ENCODE data around the gene F8.

F8 gene

GRCh38 chrX:154991476-154991875 lies 31.0 kb downstream of the F8 start:
- H3K27ac ChIP-seq, result no peak overlapping the region
- TF ChIP-seq ZFX (IDR thresholded peaks at IDR 0.05; ENCODE audit: borderline replicate concordance) (no peak), CTCF (IDR thresholded peaks at IDR 0.05) (no peak)

- no peak overlapping the region for H3K27ac ChIP-seq
- TF ChIP-seq ZFX (IDR thresholded peaks at IDR 0.05; ENCODE audit: borderline replicate concordance), result no peak
- no peak for TF ChIP-seq CTCF (IDR thresholded peaks at IDR 0.05)
Observed at GRCh38 chrX:154991039-154991438, 31.5 kb downstream of the F8 start.

GRCh38 chrX:154990496-154990895 lies 32.0 kb downstream of the F8 start:
- no peak overlapping the region for H3K27ac ChIP-seq
- TF ChIP-seq ZFX (IDR thresholded peaks at IDR 0.05; ENCODE audit: borderline replicate concordance) (no peak), CTCF (IDR thresholded peaks at IDR 0.05) (no peak)

- TF ChIP-seq CTCF (IDR thresholded peaks at IDR 0.05), result no peak
- no peak for TF ChIP-seq ZFX (IDR thresholded peaks at IDR 0.05; ENCODE audit: borderline replicate concordance)
- no peak overlapping the region for H3K27ac ChIP-seq
Observed at GRCh38 chrX:154988719-154989118, 33.8 kb downstream of the F8 start.

GRCh38 chrX:154987940-154988339 lies 34.6 kb downstream of the F8 start:
- TF ChIP-seq CTCF (IDR thresholded peaks at IDR 0.05), result no peak
- TF ChIP-seq ZFX (IDR thresholded peaks at IDR 0.05; ENCODE audit: borderline replicate concordance), result no peak

GRCh38 chrX:154986826-154987575 lies 35.5 kb downstream of the F8 start:
- no peak for TF ChIP-seq CTCF (IDR thresholded peaks at IDR 0.05)
- TF ChIP-seq ZFX (IDR thresholded peaks at IDR 0.05; ENCODE audit: borderline replicate concordance), result no peak

More at GRCh38 chrX:154987940-154988339, 34.6 kb downstream of the F8 start:
- no peak overlapping the region for H3K27ac ChIP-seq

GRCh38 chrX:154981116-154981411 lies 41.5 kb downstream of the F8 start:
- TF ChIP-seq ZFX (IDR thresholded peaks at IDR 0.05; ENCODE audit: borderline replicate concordance) (no peak), CTCF (IDR thresholded peaks at IDR 0.05) (peak; percentile 37)
- H3K27ac ChIP-seq, result no peak overlapping the region

More at GRCh38 chrX:154986826-154987575, 35.5 kb downstream of the F8 start:
- H3K27ac ChIP-seq, result no peak overlapping the region
